D721Med (cell line): Measurements from ENCODE around the gene NHEJ1.

Experiments
- DNase-seq: peaks from one replicate; pipeline ENCODE4 v3.0.0; 2011; ENCODE audit warnings: low spot score; ENCODE audit not compliant: insufficient read length
- FAIRE-seq: peaks from 2 replicates; lab custom pipeline; 2011; peaks lifted over from hg19 to GRCh38; lab: Jason Lieb, UNC
- TF ChIP-seq, protein P1 (sequence below): IDR thresholded peaks from 2 replicates; pipeline ENCODE4 v1.5.1; 2012; ENCODE audit warnings: mild to moderate bottlenecking, control low read depth; ENCODE audit not compliant: insufficient read depth; ENCODE audit errors: missing control alignments

NHEJ1 gene

DNA sequence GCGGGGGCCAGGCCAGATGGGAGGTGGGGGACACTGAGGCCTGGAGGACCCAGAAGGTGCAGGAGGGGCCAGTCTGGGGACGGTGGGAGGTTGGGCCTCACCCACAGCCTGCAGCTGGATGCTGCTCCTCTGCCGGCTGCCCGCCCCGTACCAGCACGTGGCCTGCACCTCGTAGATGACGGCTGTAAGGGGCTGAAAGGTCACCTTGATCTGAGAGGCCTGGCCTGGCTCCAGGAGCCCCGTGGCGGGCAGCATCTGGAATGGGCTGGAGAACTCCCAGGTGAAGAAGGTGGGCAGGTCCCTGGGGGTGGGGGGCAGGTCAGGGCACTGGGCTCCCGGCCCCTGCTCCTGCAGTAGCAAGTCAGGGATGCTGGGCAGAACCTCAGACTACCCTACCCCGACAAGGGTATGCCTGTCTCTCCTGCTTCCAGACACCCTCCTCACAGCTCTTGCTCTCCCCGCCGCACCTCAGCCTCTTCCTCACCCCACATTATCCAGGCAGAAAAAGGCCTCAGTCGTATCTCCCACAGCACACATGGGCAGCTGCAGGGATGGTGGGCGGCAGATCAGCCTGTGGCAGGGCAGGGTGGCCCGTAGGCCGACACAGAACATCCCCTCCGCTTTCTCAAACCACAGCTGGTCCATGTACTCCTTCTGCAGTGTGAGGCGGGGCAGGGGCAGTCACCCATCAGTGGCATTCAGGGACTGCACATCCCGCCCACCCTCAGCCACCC, 129.4 kb downstream of the NHEJ1 start:
- FAIRE-seq (no peak), DNase-seq (no peak)
- TF ChIP-seq, protein P1, sequence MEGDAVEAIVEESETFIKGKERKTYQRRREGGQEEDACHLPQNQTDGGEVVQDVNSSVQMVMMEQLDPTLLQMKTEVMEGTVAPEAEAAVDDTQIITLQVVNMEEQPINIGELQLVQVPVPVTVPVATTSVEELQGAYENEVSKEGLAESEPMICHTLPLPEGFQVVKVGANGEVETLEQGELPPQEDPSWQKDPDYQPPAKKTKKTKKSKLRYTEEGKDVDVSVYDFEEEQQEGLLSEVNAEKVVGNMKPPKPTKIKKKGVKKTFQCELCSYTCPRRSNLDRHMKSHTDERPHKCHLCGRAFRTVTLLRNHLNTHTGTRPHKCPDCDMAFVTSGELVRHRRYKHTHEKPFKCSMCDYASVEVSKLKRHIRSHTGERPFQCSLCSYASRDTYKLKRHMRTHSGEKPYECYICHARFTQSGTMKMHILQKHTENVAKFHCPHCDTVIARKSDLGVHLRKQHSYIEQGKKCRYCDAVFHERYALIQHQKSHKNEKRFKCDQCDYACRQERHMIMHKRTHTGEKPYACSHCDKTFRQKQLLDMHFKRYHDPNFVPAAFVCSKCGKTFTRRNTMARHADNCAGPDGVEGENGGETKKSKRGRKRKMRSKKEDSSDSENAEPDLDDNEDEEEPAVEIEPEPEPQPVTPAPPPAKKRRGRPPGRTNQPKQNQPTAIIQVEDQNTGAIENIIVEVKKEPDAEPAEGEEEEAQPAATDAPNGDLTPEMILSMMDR = no peak

DNA sequence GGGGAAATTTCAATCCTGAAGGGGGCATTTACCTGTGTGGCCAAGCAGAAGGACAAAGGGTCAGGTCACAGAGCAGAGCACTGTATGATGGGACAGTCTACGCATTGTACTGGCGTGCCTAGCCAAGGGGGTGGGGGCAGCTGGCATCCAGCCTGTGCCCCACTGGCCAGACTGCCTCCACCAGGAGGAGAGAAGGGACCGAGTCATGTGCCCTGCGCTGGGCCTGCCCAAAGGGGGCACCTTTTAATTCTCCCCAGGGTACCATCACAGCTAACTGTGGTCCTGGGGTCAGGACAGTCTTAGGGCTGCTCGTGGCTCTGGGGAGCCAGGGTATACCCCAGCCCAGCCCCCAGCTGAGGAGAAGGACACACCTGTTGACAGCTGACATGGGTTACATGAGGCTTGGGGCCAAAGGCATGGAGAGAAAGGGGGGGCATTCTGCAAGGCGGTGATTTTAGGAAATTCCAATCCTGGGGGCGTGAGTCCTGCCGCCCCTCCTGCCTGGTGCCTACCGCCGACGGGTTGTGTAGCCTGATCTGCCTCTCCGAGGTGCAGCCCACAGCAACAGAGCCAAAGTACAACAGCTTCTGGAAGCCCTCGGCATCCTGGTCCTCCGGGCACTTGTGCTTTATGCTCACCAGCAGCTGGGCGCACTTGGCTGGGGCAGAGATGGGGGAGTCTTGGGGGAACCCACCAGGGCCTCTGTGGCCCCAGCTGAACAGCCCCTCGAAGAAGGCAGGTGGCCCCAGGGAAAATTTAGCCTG, 130.3 kb downstream of the NHEJ1 start:
- no peak for DNase-seq
- TF ChIP-seq, protein P1 = no peak
- FAIRE-seq = no peak

DNA sequence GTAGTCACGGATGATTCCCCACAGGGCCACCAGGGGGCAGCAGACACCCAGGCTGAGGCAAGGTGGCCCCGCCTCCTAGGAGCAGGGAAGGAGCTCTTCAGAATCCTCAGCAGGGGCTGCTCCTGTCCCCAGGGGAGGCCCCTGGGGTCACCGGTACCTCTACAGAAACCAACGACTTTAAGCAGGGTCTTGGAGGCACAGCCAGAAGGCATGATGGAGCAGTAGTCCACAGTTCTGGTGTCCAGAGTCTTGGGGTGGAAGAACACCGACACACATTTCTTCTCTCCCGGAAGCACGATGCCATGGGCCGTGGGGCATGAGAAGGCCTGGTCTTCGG, 130.8 kb downstream of the NHEJ1 start:
- no peak for FAIRE-seq
- DNase-seq = peak; percentile 58
- TF ChIP-seq, protein P1 = peak; percentile 89

DNA sequence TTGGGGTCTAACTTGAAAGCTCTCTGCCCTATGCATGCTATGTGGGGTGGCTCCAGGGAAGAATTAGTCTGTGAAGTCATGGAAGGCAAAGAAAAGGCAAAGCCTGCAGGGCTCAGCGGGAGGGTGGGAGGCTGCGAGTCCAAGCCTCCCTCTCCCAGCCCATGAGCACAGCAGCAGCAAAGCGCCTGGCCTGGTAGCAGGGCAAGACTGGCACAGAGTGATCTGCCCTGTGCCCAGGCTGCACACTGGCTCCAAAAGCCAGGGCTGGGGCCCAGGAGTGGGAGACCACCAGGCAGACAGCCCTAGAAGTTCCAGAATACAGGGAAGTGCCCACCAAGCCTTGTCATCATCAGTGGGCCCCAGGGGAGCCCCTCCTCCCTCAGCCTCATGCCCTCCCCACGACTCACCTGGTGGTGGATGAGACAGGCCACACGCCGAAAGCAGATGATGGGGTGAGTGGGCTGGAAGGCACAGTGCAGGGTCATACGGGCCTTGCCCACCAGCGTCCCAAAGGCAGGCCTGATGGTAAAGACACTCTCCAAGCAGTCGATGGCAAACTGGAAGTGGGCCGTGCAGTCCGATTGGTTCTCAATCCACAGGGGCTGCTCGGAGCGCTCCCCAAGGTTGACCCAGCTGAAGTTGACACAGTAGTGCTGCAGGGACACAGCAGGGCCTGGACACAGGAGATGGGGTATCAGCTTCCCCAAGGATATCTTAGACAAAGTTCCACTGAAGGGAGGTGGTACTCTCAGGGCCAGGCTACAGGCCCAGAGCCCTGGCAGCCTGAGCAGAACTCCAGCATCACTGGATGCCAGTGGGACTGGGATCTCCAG, 131.4 kb downstream of the NHEJ1 start:
- no peak for FAIRE-seq
- DNase-seq = no peak
- TF ChIP-seq, protein P1 = no peak

DNA sequence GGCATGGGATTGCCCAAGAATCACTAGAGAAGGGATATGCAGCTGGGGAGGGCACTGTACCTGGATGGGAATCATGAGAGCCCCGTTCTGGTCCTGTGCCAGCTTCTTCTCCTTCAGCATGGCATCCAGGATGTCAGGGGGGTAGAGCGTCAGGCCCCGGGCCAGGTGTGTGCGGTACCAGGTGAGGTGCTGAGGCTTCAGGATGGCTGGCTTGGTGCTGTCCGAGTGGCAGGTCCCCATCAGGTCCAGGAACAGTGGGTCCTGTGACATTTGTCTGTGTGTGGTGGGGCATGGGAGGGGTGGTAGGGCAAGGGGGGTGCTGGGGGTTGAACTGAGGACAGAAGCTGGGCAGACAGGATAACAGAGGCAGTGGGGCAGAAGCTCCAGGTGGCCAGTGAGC, 132.5 kb downstream of the NHEJ1 start:
- TF ChIP-seq, protein P1 = no peak
- DNase-seq = no peak
- no peak for FAIRE-seq

DNA sequence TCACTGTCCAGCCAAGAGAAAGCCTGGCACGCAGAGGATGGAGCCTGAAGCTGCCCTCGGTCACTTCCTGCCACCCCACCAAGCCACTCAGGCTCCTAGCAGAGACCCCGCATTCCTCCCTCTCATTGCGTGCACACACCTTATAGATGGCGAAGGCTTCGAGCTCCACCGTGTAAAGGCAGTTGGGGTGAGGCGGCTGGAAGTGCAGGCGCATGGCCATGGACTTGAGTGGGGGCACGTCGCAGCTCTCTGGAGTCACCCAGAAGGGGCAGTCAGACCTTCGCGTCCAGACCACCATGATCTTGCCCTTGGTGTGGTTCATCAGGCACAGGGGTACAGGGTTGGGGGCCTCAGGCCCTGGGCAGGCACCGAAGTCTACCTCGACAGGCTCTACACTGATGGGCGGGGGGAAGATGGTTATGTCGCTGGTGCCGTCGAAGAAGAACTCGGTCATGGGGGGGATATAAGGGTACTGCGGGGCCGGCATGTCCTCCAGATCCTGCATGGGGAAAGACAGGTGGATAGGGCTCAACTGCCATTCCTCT, 133.0 kb downstream of the NHEJ1 start:
- TF ChIP-seq, protein P1 = no peak
- DNase-seq = no peak
- no peak for FAIRE-seq
